HFF-Myc (cell line): ENCODE results near the gene ANK3.

Experiments
- DNase-seq: peaks from one replicate; pipeline ENCODE4 v3.0.0-alpha.2; 2011; ENCODE audit warnings: low read depth; ENCODE audit errors: extremely low read depth
- H3K4me3 ChIP-seq: replicated peaks from 2 replicates; pipeline ENCODE4 v1.5.1; 2011; ENCODE audit warnings: low read depth, mild to moderate bottlenecking, control low read depth, low read length
- CTCF ChIP-seq: IDR thresholded peaks from 2 replicates; pipeline ENCODE4 v1.5.1; 2012; ENCODE audit warnings: mild to moderate bottlenecking, low read depth, low read length, control low read depth; ENCODE audit errors: missing control alignments

Gene ANK3

GRCh38 chr10:60347270-60347669, 42.4 kb downstream of the ANK3 start:
- TF ChIP-seq CTCF, result no peak
- no peak for DNase-seq
- H3K4me3 ChIP-seq, result no peak overlapping the region

- TF ChIP-seq CTCF, result no peak
- H3K4me3 ChIP-seq, result no peak overlapping the region
- no peak for DNase-seq
These were observed 43.0 kb downstream of the ANK3 start for GRCh38 chr10:60346661-60347060.

- no peak for TF ChIP-seq CTCF
- no peak for DNase-seq
- no peak overlapping the region for H3K4me3 ChIP-seq
These were observed 46.4 kb downstream of the ANK3 start for GRCh38 chr10:60343254-60343653.

GRCh38 chr10:60341969-60342368, 47.7 kb downstream of the ANK3 start:
- H3K4me3 ChIP-seq, result no peak overlapping the region
- TF ChIP-seq CTCF, result no peak

GRCh38 chr10:60340973-60341372, 48.7 kb downstream of the ANK3 start:
- no peak overlapping the region for H3K4me3 ChIP-seq
- DNase-seq, result no peak
- no peak for TF ChIP-seq CTCF

More at GRCh38 chr10:60341969-60342368, 47.7 kb downstream of the ANK3 start:
- no peak for DNase-seq

GRCh38 chr10:60339757-60340156, 49.9 kb downstream of the ANK3 start:
- no peak for TF ChIP-seq CTCF
- DNase-seq, result no peak
- H3K4me3 ChIP-seq, result no peak overlapping the region

GRCh38 chr10:60338786-60339185, 50.9 kb downstream of the ANK3 start:
- DNase-seq, result no peak
- no peak for TF ChIP-seq CTCF
- no peak overlapping the region for H3K4me3 ChIP-seq
